ENCODE results near the gene GPT2.

Gene GPT2

DNA sequence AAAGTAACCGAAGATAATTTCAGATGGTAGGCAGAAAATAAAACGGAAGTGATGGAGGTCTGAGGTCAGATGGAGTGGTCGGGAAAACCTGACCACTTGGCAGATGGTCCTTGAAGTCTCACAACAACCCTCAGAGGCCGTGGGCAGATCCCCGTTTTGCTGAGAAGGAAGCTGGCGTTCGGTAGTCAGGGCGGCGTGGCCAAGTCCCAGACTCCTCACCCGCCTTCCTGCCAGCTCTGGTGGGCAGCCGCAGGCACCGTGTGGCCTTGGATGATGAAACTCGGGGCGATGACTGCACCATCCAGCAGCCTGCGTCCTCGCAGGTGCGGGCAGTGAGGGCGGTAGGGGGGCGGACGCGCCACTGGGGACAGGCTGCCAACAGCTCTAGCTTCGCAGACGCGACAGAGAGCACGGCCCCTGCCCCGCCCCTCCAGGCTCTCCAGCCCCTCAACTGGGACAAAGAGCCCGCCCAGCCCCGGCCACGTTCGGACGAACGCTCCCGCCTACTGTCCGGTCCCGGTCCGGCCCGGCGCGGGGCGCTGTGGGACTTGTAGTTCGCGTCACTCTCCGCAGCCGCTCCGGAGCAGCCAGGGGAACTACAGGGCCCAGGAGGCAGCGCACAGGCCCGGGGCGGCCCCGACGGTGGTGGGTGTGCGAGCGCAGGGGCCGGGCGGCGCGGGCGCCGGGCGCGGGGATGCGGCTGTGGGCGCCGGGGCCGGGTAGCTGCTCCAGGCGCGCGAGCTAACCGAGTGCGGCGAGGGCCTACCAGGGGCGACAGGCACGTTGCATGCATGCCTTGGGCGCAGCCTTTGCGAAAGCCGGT lies at the start of gene GPT2:
GPT2 (plus strand) TSS at position 673 of the 823 bp plus-strand sequence. CDS start 354 bp downstream, outside the sequence.
- Histone ChIP-seq H3K4me2 (peak within 1 kb of the TSS; percentile 88), H3K36me3 (ENCODE audit: insufficient read depth) (no peaks in the 10 kb centered on the region), H3K79me2 (ENCODE audit: insufficient read depth, low read depth) (no peaks in the 10 kb centered on the region), H3K4me1 (ENCODE audit: low read depth, poor library complexity, severe bottlenecking) (peaks cover 15% of the 10 kb centered on the region), H2AFZ (ENCODE audit: low read depth) (peak within 1 kb of the TSS; percentile 74), H4K20me1 (ENCODE audit: insufficient read depth) (no peaks in the 10 kb centered on the region), H3K27me3 (ENCODE audit: insufficient read depth, low read depth) (no peaks in the 10 kb centered on the region), H3K4me3 (IDR thresholded peaks at IDR 0.05; ENCODE audit: insufficient read depth, low read depth, low read length) (no peak within 1 kb of the TSS), H3K9ac (peak within 1 kb of the TSS; percentile 70; the same call in 1 of the 2 replicates), H3K27ac (peak within 1 kb of the TSS; percentile 41; the same call in 1 of the 2 replicates)
- TF ChIP-seq, protein P1, sequence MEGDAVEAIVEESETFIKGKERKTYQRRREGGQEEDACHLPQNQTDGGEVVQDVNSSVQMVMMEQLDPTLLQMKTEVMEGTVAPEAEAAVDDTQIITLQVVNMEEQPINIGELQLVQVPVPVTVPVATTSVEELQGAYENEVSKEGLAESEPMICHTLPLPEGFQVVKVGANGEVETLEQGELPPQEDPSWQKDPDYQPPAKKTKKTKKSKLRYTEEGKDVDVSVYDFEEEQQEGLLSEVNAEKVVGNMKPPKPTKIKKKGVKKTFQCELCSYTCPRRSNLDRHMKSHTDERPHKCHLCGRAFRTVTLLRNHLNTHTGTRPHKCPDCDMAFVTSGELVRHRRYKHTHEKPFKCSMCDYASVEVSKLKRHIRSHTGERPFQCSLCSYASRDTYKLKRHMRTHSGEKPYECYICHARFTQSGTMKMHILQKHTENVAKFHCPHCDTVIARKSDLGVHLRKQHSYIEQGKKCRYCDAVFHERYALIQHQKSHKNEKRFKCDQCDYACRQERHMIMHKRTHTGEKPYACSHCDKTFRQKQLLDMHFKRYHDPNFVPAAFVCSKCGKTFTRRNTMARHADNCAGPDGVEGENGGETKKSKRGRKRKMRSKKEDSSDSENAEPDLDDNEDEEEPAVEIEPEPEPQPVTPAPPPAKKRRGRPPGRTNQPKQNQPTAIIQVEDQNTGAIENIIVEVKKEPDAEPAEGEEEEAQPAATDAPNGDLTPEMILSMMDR (conservative IDR thresholded peaks at IDR 0.05; ENCODE audit: low read depth, low read length), result no peak

DNA sequence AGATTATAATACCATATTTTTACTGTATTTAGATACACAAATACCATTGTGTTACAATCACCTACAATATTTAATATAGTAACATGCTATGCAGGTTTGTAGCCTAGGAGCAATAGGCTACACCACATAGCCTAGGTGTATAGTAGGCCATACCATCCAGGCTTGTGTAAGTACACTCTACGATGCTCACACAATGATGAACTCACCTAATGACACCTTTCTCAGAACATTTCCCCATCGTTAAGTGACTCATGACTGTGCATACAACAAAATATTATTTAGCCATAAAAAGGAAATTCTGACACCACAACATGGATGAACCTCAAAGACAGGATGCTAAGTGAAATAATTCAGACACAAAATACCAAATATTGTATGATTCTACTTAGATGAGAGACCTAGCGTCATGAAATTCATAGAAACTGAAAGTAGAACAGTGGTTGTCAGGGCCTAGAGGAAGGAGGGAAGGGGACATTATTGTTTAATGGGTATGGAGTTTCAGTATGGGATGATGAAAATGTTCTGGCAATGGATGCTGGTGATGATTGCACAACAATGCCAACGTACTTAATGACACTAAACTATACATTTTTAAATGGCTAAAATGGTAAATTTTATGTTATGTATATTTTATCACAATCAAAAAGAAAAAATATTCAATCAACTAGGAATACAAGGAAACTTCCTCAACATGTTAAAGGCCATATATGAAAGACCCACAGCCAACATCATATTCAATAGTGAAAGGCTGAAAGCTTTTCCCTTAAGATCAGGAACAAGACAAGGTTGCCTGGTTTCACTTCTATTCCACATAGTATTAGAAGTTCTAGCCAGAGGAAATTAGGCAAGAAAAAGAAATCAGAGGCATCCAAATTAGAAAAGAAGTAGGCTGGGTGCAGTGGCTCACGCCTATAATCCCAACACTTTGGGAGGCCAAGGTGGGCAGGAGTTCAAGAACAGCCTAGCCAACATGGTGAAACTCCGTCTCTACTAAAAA lies 47.3 kb upstream of the GPT2 start:
- no peak overlapping the region for H2AFZ ChIP-seq (ENCODE audit: low read depth)
- no peaks in the 10 kb centered on the region for H3K79me2 ChIP-seq (ENCODE audit: insufficient read depth, low read depth)
- H3K27ac ChIP-seq, result no peak overlapping the region
- H3K4me2 ChIP-seq, result no peak overlapping the region; the same call in 1 of the 2 replicates
- H3K27me3 ChIP-seq (ENCODE audit: insufficient read depth, low read depth), result no peaks in the 10 kb centered on the region
- TF ChIP-seq, protein P1 (conservative IDR thresholded peaks at IDR 0.05; ENCODE audit: low read depth, low read length), result no peak
- H3K36me3 ChIP-seq (ENCODE audit: insufficient read depth), result no peaks in the 10 kb centered on the region
- no peaks in the 10 kb centered on the region for H4K20me1 ChIP-seq (ENCODE audit: insufficient read depth)
- peaks cover 14% of the 10 kb centered on the region for H3K4me1 ChIP-seq (ENCODE audit: low read depth, poor library complexity, severe bottlenecking)
- no peak overlapping the region for H3K4me3 ChIP-seq (IDR thresholded peaks at IDR 0.05; ENCODE audit: insufficient read depth, low read depth, low read length)
- H3K9ac ChIP-seq, result no peak overlapping the region

GRCh38 chr16:46839986-46840443 lies 44.1 kb upstream of the GPT2 start:
- no peak overlapping the region for H3K4me2 ChIP-seq
- no peak overlapping the region for H3K27ac ChIP-seq
- no peak overlapping the region for H3K9ac ChIP-seq
- no peak overlapping the region for H2AFZ ChIP-seq (ENCODE audit: low read depth)
- peaks cover 10% of the 10 kb centered on the region for H3K4me1 ChIP-seq (ENCODE audit: low read depth, poor library complexity, severe bottlenecking)
- no peaks in the 10 kb centered on the region for H3K79me2 ChIP-seq (ENCODE audit: insufficient read depth, low read depth)
- H3K36me3 ChIP-seq (ENCODE audit: insufficient read depth), result no peaks in the 10 kb centered on the region
- H4K20me1 ChIP-seq (ENCODE audit: insufficient read depth), result no peaks in the 10 kb centered on the region
- no peaks in the 10 kb centered on the region for H3K27me3 ChIP-seq (ENCODE audit: insufficient read depth, low read depth)
- no peak overlapping the region for H3K4me3 ChIP-seq (IDR thresholded peaks at IDR 0.05; ENCODE audit: insufficient read depth, low read depth, low read length)
- TF ChIP-seq, protein P1 (conservative IDR thresholded peaks at IDR 0.05; ENCODE audit: low read depth, low read length), result no peak

GRCh38 chr16:46842192-46842895 lies 41.8 kb upstream of the GPT2 start:
- Histone ChIP-seq H3K4me2 (no peak overlapping the region), H3K79me2 (ENCODE audit: insufficient read depth, low read depth) (no peaks in the 10 kb centered on the region)

More at GRCh38 chr16:46842192-46842895, 41.8 kb upstream of the GPT2 start:
- Histone ChIP-seq H3K36me3 (ENCODE audit: insufficient read depth) (no peaks in the 10 kb centered on the region), H4K20me1 (ENCODE audit: insufficient read depth) (no peaks in the 10 kb centered on the region), H3K27me3 (ENCODE audit: insufficient read depth, low read depth) (no peaks in the 10 kb centered on the region), H2AFZ (ENCODE audit: low read depth) (no peak overlapping the region), H3K27ac (no peak overlapping the region), H3K4me1 (ENCODE audit: low read depth, poor library complexity, severe bottlenecking) (peaks cover under 1% of the 10 kb centered on the region), H3K9ac (no peak overlapping the region), H3K4me3 (IDR thresholded peaks at IDR 0.05; ENCODE audit: insufficient read depth, low read depth, low read length) (no peak overlapping the region)
- TF ChIP-seq, protein P1 (conservative IDR thresholded peaks at IDR 0.05; ENCODE audit: low read depth, low read length), result no peak
